Medulla oblongata (tissue), 1 donor: ENCODE data around the gene DOCK6.
"Not testable (repeated sequence)": the region's sequence is repeated elsewhere in the genome, so short reads cannot be mapped to it uniquely, and the experiment has no call there.

Experiments used
- DNase-seq: peaks from one replicate; pipeline ENCODE4 v3.0.0-alpha.2; 2015; ENCODE audit errors: extremely low spot score

Gene DOCK6

DNA sequence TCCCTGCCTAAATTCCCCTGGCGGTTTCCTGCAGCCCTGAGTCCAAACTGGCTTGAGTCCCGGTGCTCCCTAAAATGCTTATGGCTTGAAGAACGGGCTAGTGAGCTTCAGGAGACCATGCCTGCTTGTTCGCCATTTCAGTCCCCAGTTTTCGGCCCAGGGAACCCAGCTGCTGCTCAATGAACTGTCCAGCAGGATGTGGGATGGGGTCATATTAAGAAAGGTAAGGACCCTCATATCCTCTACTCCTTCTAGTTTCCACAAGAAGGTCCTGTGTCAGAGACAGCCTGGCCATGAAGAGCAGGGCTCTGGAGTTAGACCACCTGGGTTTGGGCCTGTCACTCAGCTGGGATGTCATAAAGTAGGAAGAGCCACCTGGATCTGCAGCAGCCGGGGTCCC, 89.7 kb downstream of the DOCK6 start:
- no peak for DNase-seq

DNA sequence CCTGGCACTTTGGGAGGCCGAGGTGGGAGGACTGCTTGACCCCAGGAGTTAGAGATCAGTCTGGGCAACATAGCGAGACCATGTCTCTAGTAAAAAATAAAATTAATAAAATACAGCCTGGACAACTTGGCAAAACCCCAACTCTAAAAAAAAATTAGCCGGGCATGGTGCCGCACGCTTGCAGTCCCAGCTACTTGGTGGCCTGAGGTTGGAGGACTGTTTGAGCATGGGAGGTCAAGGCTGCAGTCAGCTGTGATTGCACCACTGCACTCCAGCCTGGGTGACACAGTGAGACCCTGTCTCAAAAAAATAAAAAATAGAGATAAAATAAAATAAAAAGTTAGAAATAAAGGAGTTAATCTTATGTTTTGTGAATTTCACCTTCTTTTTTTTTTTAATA, 91.2 kb downstream of the DOCK6 start:
- DNase-seq: no peak

DNA sequence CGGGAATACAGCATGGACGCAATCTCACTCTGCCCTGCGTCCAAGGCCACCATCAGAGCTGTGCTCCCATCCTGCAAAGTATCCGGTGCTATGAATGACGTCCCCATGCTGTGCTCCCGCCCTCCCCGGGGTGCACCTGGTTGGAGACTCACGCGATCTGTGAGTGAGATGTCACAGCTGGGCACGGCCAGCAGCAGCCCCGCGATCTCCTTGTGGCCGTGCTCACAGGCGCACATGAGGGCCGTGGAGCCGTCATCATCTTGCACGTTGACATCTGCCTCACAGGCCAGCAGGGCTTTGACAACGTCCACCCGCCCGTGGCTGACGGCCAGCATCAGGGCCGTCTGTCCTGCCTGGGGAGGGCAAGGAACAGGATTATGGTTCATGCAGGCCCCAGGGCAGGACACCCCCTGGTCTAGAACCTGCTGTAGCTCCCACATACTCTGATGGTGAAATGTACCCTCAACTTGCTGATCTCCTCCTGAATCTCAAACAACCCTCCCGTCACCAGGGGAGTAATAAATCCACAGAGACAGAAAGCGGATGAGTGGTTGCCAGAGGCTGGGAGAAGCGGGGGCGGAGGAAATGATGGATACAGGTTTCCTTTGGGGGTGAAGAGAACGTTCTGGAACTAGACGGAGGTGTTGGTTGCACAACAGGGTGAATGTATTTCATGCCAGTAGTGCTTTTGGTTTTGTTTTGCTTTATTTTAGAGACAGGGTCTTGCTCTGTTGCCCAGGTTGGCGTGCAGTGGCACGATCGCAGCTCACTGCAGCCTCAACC, 92.2 kb downstream of the DOCK6 start:
- DNase-seq: no peak

DNA sequence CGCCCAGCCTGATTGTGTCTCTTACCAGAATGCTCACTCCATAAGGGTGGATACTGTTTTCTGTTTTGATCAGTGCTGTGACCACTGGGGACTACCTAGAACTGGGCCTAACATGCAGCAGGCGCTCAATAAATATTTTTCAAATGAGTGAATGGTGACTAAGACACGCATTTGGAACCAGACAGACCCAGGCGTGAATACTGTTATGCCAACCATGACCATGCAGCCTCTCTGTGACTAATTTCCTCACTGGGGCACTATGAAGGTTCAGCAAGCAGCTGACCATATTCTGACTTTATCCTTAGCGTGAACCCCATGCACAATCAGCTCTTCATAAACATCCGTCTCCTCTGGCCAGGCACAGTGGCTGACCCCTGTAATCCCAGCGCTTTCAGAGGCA, 93.8 kb downstream of the DOCK6 start:
- DNase-seq: no peak

DNA sequence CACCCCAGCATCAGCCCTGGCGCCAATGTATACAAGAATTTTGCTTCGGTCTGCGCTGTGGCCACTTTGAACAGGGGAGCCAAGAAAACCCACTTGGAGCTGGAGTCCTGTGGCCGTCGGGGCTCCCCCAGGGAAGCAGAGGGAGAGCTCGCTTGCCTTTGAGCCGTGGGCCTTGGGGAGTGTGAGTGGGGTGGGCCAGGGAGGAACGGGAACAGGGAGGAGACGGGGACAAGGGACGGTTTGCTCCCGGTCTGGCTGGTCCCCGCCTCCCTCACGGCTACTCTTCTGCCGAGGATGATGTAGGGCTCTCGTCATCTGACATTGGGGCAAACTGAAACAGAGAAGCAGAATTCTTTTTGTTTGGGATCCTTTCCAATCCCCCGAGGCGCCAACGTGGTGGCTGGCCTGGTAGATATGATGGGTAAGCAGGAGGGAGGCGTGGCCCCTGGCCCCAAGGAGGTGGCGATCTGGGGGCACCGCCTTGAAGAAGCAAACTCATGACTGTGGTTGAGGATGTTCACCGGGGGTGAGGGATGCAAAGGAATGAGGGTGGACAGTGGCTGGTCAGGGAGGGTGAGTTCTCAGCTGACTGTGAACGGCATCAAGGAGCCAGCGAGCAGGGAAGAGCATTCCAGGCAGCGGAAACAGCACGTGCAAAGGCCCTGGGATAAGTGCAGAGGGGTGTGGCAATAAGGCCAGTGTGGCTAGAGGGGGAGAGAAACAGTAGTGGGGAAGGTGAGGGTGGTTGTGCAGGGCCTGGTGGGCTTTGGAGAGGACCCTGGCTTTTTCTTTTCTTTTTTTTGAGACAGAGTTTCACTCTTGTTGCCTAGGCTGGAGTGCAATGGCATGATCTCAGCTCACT, 95.8 kb downstream of the DOCK6 start:
- DNase-seq: no peak

DNA sequence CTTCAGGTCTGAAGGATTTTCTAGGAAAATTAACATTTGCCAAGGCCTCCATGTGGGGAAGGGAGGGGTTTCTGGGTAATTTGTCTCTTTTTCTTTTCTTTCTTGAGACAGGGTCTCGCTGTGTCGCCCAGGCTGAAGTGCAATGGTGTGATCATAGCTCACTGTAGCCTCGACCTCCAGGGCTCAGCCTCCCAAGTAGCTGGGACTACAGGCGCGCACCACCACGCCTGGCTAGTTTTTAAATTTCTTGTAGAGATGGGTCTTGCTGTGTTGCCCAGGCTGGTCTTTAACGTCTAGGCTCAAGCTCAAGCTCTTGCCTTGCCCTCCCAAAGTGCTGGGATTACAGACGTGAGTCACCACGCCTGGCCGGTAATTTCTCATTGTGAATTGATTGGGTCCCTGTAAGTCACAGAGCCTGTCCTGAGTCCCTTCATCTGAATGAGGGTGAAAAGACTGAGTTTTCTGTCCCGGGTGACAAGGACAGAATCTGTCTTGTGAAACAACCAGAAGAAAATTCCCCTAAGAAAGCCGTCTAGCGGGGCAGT, 96.8 kb downstream of the DOCK6 start:
- DNase-seq: no peak

DNA sequence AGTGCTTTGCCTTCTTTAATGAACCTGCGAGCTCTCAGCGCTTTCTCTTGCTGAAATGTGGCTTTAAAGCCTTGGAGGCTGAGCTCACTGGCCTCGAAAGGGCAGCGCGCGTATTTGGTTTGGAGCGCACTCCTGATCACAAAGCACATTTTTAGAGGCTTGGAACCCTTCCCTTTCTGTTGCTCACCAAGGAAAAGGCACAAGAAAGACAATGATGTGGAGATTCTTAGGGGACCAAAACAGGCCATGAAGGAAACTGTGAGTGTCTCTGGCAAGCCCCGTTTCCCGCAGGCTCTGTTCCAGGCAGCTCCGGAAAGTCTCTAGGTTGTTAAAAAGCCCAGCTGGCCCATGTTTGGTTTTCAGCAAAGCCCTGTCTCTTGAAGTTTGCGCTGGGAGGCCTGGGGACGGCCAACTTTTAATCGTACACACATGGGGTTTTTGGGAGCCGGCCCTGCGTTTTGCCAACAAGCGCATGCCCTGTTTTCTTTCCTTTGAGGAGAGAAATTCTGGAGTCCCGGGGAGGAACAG, 97.4 kb downstream of the DOCK6 start:
- peak; percentile 70 for DNase-seq

DNA sequence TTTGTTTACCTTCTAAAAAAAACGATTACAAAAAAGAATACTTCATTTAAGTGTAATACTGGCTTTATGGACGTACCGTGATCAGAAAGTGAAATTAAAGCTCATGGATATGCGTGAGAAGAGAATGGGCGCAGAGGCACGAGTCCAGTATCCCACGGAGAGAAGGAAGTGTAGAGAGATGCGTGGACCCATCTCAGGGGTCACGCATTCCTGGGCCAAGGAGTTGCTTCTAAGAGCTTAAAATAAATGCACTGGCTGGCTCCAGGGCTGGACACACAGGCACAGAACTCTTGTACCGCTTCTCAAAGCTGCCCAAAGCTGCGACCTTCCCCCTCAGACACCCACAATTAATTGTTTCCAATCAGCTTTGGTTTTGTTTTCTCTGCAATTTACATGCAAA, 98.0 kb downstream of the DOCK6 start:
- DNase-seq: no peak

DNA sequence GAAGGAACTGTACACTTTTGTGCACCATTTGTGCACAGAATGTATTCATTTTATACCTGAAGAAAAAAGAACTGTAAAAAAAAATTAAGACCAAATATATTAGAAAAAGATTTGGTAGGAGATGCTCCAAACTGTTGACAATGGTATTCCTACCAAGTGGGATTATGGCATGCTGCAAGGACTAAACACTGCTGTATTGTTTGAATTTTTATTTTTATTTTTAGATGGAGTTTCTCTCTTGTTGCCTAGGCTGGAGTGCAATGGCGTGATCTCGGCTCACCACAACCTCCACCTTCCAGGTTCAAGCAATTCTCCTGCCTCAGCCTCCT, 101.9 kb downstream of the DOCK6 start:
- not testable (repeated sequence) for DNase-seq

DNA sequence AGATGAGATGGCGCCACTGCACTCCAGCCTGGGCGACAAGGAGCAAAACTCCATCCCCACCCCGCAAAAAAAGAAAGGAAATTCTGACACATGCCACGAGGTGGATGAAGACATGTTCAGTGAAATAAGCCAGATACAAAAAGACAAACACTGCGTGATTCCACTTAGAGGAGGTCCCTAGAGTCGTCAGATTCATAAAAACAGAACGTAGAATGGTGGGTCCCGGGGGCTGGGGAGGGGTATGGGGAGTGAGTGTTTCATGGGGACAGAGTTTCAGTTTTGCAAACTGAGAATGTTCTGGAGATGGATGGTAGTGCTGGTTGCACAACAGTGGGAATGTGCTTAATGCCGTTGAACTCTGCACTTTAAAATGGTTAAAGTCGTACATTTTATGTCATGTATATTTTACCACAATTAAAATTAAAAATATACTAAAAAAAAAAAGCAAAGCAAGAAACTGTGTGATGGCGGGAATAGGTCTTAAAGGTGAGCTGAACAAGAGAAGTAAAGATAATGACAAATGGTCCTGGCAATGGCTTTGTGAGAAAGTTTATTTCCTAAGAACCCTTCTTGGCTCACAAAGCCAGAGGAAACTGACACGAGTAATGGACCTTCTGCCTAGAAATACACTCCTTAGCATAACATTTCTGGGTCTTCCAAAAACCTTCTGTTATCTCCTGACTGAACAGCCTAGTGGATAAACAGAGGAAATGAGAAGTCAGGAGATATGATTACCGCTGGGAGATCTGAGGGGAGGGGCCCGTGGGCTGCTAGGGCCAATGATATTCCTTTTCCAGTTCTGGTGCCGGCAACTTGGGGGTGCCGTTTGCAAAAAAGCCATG, 102.5 kb downstream of the DOCK6 start:
- DNase-seq: no peak

DNA sequence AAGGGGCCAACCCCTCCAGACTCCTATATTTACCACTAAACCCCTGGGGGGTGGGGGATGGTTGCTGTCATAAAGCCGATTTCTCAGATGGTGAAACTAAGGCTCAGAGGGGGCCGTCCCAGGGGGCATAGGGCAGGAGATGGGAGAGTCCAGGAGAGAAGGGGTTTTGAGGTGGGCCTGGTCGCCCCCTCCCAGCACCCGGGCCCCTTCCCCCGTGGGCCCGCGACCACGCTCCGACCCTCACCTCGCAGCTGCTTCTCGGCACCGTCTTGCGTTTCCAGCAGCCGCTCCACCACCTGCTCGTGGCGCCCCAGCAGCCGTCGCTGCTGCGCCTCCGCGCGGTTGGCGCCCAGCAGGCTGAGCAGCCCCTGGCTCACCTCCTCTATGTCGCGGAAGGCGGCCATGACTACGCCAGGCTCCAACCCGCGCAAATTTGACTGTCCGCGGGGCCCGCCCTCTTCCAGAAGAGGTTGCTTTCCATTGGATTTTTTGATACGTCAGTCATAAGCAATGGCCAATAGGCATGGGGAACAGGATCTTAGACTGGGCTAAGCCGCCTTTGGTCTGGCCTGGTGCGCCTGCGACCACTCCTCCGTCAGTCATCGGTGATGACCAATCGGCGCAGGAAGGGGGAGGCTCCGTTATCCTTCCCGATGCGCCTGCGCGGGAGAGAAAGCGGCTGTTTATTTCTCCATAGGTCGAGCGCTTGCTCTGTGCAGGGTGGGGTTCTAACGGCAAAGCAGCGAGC, 106.8 kb downstream of the DOCK6 start, which contains the start of gene SPC24:
TSS of gene SPC24 (minus strand) at position 410 of the 748 bp plus-strand sequence. CDS start at position 404, 6 bp downstream.
- DNase-seq: peak; percentile 99

DNA sequence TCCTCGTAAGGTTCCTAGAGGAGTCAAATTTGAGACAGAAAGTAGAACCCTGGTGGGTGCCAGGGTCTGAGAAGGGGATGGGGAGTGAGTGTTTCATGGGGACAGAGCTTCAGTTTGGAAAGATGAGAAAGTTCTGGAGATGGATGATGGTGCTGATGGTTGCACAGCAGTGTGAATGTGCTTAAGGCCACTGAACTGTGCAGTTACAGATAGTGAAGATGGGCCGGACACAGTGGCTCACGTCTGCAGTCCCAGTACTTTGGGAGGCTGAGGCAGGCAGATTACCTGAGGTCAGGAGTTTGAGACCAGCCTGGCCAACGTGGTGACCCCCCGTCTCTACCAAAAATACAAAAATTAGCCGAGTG, 107.7 kb downstream of the DOCK6 start:
- no peak for DNase-seq

DNA sequence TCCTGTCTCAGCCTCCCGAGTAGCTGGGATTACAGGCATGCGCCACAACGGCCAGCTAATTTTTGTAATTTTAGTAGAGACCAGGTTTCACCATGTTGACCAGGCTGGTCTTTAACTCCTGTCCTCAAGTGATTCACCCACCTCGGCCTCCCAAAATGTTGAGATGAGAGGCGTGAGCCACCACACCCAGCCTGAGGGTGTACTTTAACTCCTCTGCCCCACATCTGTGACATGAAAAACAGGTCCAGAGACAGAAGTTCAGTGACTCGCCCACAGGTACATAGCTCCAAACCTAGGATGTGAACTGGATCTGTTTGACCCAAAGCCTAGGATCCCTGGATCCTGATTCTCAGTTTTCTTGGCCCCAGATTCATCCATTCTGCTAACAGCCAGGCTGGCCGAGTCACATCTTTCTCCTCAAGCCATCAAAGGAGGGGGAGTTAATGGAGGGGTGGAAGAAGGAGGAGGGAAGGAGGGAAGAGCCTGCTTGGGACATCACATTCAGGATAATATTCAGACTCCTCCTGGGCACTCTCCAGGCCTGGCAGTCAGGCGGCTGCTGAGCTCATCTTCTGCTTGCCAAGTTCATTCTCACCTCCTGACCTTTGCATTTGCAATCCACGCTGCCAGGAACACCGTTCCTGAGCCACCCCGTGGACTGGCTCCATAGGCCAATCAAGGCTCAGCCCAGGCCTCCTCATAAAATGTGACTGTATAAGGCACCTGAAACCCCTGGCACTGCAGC, 109.8 kb downstream of the DOCK6 start:
- DNase-seq: peak; percentile 50

DNA sequence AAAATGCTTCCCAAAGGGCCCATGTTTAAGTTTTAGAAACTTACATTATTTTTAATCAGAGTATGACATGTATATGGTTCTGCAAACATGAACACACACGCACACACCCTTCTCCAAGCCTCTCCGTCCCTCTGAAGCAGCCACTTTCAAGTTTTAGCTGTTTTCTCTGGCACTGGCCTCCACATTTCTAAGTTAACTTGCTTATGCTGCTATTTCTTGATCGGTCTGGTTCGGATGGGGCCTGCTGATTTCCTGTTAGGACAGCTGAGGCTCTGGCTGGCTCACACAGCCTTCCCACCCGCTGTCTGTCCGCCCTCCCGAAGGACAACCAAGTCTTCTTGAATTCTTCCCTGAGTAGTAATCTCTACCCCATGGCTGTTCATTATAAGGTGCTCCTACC, 111.1 kb downstream of the DOCK6 start:
- no peak for DNase-seq
